Stimulated activated CD8-positive, alpha-beta memory T cell treated with anti-CD3 and anti-CD28 coated beads, Interleukin-15, amount 100 ng/mL, for 4 hours (primary cell): ENCODE measurements around the gene DMRT1.
"Not testable (repeated sequence)": the region's sequence is repeated elsewhere in the genome, so short reads cannot be mapped to it uniquely, and the experiment has no call there.

Source experiments
- DNase-seq, 2 donors: peaks; one replicate each; pipeline ENCODE4 v3.0.0-alpha.2; 2020; ENCODE audit warnings: low read depth in 2 of 2

DMRT1 gene

GRCh38 chr9:859251-859650, 17.8 kb downstream of the DMRT1 start:
- DNase-seq = no peak

DNA sequence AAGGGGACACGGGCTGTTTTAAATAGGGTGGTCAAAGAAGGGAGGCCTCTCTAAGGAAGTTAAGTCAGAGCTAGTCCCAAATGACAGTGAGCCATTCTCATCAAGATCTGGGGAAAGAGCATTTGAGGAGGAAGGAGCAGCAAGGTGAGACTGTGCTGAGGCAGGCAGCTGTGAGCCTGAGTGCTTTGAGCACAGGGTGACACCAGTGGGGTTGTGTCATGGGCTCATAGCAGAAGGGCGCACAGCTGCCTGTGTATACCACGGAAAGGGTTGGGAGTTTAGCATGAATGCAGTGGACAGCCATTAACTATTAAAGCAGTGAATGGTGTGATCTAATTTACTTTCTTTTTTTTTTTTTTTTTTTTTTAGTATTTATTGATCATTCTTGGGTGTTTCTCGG, 19.2 kb downstream of the DMRT1 start:
- no peak for DNase-seq

DNA sequence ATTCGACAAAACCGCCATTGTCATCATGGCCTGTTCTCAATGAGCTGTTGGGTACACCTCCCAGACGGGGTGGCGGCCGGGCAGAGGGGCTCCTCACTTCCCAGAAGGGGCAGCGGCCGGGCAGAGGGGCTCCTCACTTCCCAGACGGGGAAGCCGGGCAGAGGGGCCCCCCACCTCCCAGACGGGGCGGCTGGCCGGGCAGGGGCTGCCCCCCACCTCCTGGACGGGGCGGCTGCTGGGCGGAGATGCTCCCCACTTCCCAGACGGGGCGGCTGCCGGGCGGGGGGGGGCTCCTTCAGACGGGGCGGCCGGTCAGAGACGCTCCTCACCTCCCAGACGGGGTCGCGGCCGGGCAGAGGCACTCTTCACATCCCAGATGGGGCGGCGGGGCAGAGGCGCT, 20.0 kb downstream of the DMRT1 start:
- DNase-seq = not testable (repeated sequence)

DNA sequence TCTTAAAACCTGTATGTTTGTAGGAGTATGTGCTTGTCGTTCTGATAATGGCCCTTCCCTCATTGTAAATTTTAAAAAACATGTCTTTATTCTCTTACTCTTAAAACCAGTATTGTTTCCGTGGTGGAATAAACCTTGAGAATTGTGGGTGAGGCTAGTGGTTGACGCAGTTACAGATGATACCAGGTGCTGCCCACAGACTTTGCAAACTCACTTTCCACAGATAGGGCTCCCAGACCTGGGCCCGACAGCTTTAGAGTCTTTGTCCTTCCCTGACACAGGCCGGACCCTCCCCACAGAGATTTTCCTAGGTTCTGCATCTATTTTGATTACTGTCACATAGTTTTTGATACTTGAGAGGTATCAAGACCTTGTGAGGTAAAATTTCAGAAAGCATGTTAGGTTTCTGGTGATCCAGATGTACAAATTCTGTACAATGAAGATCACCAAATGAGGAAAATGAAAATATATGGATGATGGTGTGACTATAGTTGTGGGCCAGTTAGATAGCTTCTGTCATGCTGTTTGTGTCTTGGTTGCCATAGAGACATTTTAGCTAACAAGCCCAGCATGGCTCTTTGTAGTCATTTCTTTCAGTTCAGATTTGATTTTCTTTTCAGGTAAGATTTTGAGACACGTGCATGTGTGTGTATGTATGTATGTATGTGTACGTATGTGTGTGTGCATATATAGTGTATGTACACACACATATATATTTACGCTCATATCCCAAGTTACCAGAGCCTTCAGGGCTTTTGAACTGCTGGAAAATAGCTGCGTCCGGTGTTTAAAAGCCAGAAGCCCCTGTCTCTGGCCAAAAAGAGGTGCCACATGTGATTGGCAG, 33.8 kb downstream of the DMRT1 start:
- DNase-seq = no peak

DNA sequence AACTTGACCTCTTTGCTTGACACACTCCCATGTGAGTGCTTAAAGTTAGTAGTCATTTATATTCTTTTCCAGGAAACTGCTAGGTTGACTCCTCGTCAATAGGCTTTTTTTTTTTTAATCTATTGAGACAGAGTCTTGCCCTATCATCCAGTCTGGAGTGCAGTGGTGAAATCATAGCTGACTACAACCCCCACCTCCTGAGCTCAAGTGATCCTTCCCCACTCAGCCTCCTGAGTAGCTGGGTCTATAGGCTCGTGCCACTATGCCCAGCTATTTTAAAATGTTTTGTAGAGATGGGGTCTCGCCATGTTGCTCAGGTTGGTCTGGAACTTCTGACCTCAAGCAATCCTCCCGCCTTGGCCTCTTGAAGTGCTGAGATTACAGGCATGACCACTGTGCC, 34.9 kb downstream of the DMRT1 start:
- no peak for DNase-seq

GRCh38 chr9:878239-878638, 36.7 kb downstream of the DMRT1 start:
- DNase-seq = no peak

DNA sequence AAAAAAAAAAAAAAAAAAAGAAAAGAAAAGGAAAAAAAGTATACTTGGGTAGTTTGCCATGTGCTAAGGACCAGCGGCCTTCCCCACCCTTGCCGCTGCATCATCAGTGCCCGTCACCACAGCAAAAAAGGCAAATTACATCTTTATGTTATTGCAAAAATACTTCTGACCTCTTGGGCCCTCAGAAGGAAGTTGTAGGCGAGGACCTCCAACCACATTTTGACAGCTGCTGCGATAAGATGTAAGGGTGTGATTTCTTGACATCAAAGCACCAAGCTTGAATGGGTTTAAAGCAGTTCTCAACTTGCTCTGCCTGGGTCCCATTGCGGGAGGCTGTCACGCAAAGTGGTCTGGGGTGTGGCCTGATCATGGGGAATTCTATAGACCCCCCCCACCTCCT, 39.2 kb downstream of the DMRT1 start:
- no peak for DNase-seq

DNA sequence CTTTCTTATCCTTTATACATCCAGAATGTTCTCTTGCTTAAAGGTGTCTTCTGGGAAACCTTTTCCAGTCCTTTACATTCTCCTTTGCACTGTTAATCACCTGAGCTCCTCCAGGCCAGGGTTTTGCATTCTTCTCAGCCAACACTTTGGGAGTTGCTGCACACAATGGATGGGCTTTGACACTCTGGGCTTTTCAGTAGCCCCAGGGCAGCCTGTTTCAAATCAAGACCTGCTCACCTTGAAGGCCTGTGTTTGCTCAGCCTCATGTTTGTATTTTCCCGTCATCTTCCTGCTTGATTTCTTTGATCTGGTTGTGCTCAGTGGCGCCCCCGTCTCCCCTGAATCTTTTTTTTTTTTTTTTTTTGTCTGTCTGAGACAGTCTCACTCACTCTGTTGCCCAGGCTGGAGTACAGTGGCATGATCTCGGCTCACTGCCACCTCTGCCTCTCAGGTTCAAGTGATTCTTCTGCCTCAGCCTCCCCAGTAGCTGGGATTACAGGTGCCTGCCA, 41.0 kb downstream of the DMRT1 start:
- no peak for DNase-seq

DNA sequence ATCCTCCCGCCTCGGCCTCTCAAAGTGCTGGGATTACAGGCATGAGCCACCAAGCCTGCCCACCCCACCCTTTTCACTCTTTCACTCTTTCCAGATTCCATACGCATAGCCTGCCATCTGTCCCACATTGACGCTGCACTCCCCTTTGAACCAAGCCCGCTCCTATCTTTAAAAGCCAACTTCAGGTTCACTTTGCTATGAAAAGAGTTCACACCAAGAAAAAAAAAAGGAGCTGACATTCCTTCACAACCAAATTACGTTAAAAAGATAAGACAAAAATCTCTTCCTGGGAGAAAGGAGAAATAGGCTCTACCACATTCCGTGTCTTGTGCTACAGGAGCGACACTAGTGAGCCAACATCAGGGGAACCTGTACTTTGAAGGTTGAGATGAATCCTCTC, 41.5 kb downstream of the DMRT1 start:
- no peak for DNase-seq

DNA sequence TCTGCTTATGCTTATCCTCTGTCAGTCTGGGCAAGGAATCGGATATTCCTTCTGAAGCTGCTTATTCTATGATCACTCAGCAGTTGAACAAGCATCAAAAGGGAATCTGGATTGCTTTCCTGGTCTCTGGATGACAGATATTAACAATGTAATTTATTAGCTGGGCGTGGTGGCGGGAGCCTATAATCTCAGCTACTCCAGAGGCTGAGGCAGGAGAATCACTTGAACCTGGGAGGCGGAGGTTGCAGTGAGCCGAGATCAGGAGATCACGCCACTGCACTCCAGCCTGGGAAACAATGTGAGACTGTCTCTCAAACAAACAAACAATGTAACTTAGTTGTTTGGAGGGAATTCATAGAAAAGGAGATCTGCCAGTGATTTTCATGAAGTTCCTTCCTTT, 45.4 kb downstream of the DMRT1 start:
- DNase-seq = no peak

GRCh38 chr9:892123-892522, 50.6 kb downstream of the DMRT1 start:
- DNase-seq = no peak

DNA sequence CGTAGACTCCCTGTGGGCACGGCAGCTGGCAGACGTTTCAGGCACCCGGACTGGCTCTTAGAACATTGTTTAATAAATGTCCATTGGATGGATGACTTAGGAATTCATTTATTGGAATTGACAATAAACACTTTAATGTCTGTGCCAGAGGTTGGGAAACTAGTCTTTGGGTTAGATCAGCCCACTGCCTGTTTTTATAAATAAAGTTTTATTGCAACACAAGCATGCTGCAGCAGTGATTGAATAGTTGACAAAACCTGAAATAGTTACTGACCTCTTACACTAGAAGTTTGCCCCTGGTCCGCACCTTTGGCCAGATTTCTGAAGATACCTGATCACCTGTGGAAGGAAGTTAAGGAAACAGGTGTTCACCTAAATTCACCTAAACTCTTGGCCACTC, 51.6 kb downstream of the DMRT1 start:
- no peak for DNase-seq

GRCh38 chr9:893843-894420, 52.4 kb downstream of the DMRT1 start:
- DNase-seq = peak; percentile 2 to 18

- DNase-seq = no peak
Measured at GRCh38 chr9:899440-900184, 58.1 kb downstream of the DMRT1 start.

DNA sequence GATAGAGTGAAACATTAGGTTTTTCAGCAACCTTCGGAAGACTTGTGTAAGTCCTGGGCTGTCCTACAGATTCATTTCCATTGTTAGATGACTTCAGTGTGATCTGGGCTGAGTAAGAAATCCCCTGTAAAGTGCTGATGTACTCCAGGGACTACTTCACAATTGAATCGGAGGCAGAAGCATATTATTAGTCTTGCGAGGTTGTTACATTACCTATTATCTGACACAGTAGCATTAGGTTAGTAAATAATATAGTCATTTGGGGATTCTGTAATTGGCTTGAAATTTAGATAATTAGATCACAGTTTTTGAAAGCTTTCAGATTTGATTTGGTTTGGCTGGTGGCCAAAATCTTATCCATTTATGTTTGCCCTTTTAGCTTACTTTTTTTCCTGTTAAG, 62.4 kb downstream of the DMRT1 start:
- DNase-seq = no peak

- no peak for DNase-seq
Measured at GRCh38 chr9:905906-906305, 64.4 kb downstream of the DMRT1 start.

DNA sequence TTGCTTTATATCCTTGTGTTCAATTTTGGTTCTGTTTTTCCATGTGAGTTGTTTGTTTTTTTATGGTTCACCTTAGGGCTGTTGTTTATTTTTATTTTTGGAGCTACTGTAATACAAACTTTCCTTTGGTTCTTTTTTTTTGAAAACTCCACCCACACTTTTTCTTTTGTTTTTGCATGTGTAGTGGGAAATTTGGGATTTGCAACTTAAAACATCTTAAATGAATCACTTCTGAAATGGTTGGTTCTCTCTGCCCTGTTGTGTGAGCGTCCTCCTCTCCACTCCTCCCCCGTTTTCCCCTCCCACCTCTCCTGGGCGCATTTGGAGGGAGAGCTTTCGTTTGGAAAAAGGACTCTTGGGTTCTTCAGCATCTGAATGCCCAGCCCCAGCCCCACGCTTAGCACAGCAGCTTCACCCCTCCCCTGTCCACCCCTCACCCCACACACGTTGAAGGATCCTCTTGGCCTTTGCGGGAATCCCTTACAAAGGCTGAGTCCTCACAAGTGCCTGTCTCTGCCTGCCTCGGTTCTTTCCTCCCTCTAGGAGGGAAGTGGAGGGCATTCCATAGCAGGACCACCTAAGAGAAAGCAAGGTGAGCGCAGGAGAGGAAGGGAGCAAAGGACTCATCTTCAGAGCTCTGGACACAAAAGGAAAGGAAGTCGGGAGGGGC, 67.2 kb downstream of the DMRT1 start:
- DNase-seq = no peak

- no peak for DNase-seq
Measured at GRCh38 chr9:911005-911404, 69.5 kb downstream of the DMRT1 start.

DNA sequence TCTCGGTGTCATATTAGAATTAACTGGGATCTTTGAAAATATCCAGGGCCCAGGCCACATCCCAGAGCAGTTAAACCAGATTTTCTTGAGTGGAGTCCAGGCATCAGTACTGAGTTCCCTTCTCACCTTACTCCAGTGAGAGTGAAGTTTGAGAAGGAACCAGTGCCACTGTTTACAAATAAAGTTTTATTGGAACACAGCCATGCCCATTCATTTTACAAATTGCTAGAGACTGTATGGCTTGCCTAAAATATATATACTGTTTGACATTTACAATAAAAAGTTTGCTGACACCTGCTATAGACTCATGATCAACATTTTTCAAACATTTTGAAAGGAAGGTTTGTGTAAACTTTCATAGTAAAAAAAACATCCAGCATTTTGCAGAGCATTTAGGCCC, 71.3 kb downstream of the DMRT1 start:
- no peak for DNase-seq

DNA sequence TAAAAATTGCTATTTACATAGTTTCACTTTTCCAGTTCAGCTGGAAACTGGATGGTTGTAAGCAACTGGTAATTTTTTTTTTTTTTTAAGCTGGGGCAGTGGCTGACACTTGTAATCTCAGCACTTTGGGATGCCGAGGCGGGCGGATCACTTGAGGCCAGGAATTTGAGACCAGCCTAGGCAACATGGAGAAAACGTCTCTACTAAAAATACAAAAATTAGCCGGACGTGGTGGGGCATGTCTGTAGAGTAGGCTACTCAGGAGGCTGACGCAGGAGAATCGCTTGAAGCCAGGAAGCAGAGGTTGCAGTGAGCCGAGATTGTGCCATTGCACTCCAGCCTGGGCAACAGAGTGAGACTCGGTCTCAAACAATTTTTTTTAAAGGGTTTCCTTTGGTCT, 72.0 kb downstream of the DMRT1 start:
- DNase-seq = not testable (repeated sequence)

- no peak for DNase-seq
Measured at GRCh38 chr9:917730-918129, 76.2 kb downstream of the DMRT1 start.

GRCh38 chr9:920927-921326, 79.4 kb downstream of the DMRT1 start:
- DNase-seq = no peak
